Measurements from ENCODE around the gene XPO1.

DNA sequence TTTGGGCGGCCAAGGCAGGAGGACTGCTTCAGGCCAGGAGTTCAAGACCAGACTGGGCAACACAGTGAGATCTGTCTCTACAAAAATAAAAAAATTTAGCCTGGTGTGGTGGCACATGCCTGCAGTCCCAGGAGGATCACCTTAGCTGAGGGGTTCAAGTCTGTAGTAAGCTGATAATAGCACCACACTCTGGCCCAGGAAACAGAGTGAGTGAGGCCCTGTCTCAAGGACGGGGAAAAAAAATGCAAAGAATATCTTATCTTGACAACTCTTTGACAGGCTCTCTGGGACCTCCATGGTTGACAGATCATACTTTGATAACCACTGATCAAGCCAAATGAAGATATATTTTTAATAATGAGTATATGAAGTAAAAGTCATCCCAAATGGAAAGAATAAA is 89.9 kb downstream of the XPO1 start:
- no peak for TF ChIP-seq SP1 (IDR thresholded peaks at IDR 0.05)
- TF ChIP-seq, protein P1, sequence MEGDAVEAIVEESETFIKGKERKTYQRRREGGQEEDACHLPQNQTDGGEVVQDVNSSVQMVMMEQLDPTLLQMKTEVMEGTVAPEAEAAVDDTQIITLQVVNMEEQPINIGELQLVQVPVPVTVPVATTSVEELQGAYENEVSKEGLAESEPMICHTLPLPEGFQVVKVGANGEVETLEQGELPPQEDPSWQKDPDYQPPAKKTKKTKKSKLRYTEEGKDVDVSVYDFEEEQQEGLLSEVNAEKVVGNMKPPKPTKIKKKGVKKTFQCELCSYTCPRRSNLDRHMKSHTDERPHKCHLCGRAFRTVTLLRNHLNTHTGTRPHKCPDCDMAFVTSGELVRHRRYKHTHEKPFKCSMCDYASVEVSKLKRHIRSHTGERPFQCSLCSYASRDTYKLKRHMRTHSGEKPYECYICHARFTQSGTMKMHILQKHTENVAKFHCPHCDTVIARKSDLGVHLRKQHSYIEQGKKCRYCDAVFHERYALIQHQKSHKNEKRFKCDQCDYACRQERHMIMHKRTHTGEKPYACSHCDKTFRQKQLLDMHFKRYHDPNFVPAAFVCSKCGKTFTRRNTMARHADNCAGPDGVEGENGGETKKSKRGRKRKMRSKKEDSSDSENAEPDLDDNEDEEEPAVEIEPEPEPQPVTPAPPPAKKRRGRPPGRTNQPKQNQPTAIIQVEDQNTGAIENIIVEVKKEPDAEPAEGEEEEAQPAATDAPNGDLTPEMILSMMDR (IDR thresholded peaks at IDR 0.05; ENCODE audit: low read depth, low read length, missing input control): no peak
- TF ChIP-seq, protein P2, sequence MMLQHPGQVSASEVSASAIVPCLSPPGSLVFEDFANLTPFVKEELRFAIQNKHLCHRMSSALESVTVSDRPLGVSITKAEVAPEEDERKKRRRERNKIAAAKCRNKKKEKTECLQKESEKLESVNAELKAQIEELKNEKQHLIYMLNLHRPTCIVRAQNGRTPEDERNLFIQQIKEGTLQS (IDR thresholded peaks at IDR 0.05): no peak
- no peak for TF ChIP-seq RXRA (IDR thresholded peaks at IDR 0.05)
- no peak for TF ChIP-seq GABPA (IDR thresholded peaks at IDR 0.05 in 1 of 2, conservative IDR thresholded peaks at IDR 0.05 in 1 of 2)
- TF ChIP-seq, protein P3, sequence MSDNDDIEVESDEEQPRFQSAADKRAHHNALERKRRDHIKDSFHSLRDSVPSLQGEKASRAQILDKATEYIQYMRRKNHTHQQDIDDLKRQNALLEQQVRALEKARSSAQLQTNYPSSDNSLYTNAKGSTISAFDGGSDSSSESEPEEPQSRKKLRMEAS (IDR thresholded peaks at IDR 0.05): no peak
- TF ChIP-seq YY1 (IDR thresholded peaks at IDR 0.05): no peak
- TF ChIP-seq EGR1 (IDR thresholded peaks at IDR 0.05; ENCODE audit: low read depth in 2 of 2): no peak
- TF ChIP-seq JUND (IDR thresholded peaks at IDR 0.05): no peak
- TF ChIP-seq RAD21 (IDR thresholded peaks at IDR 0.05): no peak
- TF ChIP-seq FOXA1 (IDR thresholded peaks at IDR 0.05): no peak
- TF ChIP-seq TAF1 (conservative IDR thresholded peaks at IDR 0.05): no peak
